Heart left ventricle (tissue), 16 donors: ENCODE measurements around the gene WWOX. TPM values are rescaled to one million over a fixed set of nuclear protein-coding genes. Genes with fewer than 3 reads are reported as not detected.

Experiments used
- ATAC-seq, 4 donors: fragments of 200-7000 bp; cut with Tn5 transposase; one replicate each; pipeline ENCODE4 v1.9.1; 2020 to 2022; ENCODE audit warnings: moderate library complexity in 4 of 4, mild to moderate bottlenecking in 3 of 4, moderate number of reproducible peaks in 1 of 4
- DNase-seq, 5 donors: peaks; one replicate each; pipeline ENCODE4 v3.0.0-alpha.2; 2020
- H3K27ac ChIP-seq, 12 donors: fragments of 200-600 bp; sonication (generic) in 4 of 12; one replicate each; pipeline versions ENCODE4 v1.5.0 to v1.8.0; 2016 to 2022; ENCODE audit warnings: mild to moderate bottlenecking in 2 of 12
- H3K27me3 ChIP-seq, 9 donors: fragments of 200-600 bp; sonication (generic) in 2 of 9; one replicate each; pipeline versions ENCODE4 v1.5.1 to v1.8.0; 2016 to 2022; ENCODE audit warnings: mild to moderate bottlenecking in 3 of 9
- H3K36me3 ChIP-seq, 9 donors: fragments of 200-600 bp; sonication (generic) in 2 of 9; one replicate each; pipeline versions ENCODE4 v1.5.0 to v1.8.0; 2018 to 2022; ENCODE audit warnings: mild to moderate bottlenecking in 2 of 9
- H3K4me1 ChIP-seq, 12 donors: fragments of 200-600 bp; sonication (generic) in 4 of 12; one replicate each; pipeline versions ENCODE4 v1.5.0 to v1.8.0; 2016 to 2022; ENCODE audit warnings: mild to moderate bottlenecking in 3 of 12
- H3K4me3 ChIP-seq, 12 donors: fragments of 200-600 bp; sonication (generic) in 4 of 12; one replicate each; pipeline versions ENCODE4 v1.5.0 to v1.8.0; 2017 to 2022; ENCODE audit warnings: mild to moderate bottlenecking in 9 of 12, moderate library complexity in 4 of 12
- H3K9me3 ChIP-seq, 12 donors: fragments of 200-600 bp; sonication (generic) in 4 of 12; one replicate each; pipeline versions ENCODE4 v1.5.0 to v1.8.0; 2016 to 2022; ENCODE audit warnings: mild to moderate bottlenecking in 1 of 12
- POLR2A ChIP-seq, 2 donors: fragments of 450-650 bp; IDR thresholded peaks; one replicate each; pipeline ENCODE4 v1.6.1; 2017; ENCODE audit warnings: antibody characterized with exemption in 2 of 2, mild to moderate bottlenecking in 2 of 2, moderate library complexity in 2 of 2
- WGBS, 4 donors: extraction: QIAGEN DNeasy Blood & Tissue Kit in 2 of 4; methylation state at CpG; one replicate each; pipeline versions ENCODE4 v1.1.5 to v1.1.7; 2013 to 2018; 5-methylcytosine and 5-hydroxymethylcytosine counted together
- intact Hi-C, 10 donors: fragments of 100-400 bp; cut with DNase I; formaldehyde crosslinking; loops; one replicate each; pipeline versions ENCODE4 v1.11.1 to v1.14.2; 2022
- polyA plus RNA-seq, 2 donors: library from polyadenylated mRNA; stranded (reverse); fragments of 200-250 nt; gene quantifications; one replicate each; pipeline ENCODE4 v1.2.3, GENCODE V29; 2013
- total RNA-seq, 9 donors: library from RNA; depleted of rRNA in 2 of 9; stranded (reverse); fragments of >200 nt in 2 of 9; fragmentation: NEBNext Ultra II Directional in 3 of 9; extraction: Animal tissue kit (Norgen Biotek cat#: 25700) in 3 of 9; gene quantifications; one replicate each; pipeline versions ENCODE4 v1.1.0 to v1.2.4, GENCODE V29; 2016 to 2023
- TF ChIP-seq, protein P1 (sequence below), 12 donors: fragments of 200-600 bp; sonication (generic) in 4 of 12; IDR thresholded peaks; one replicate each; pipeline versions ENCODE4 v1.5.0 to v1.8.0; 2018 to 2022; ENCODE audit warnings: antibody characterized with exemption in 12 of 12, mild to moderate bottlenecking in 5 of 12
- donor health status: ischemic (EF 13 %, LVEDD 7.1; RV severe dilation, severe dysfunction).
- donor health status: healthy with polysubstance abuse.
- donor health status: DM: no; HTN: yes; CAD: no.
- donor health status: DM: no; HTN: no; CAD: no.
- donor health status: ischemic (EF 25% LVEDD 6.9; RV normal size, moderate dysfunction).
- donor health status: ischemic (EF 25% LVEDD 5.7; RV mildly dilated, moderate dysfunction).
- donor health status: healthy.
- donor health status: DM: yes; HTN: yes; CAD: no.
- donor health status: ischemic (EF 35%, LVEDD 5.7; RV mildly dilated, moderate dysfunction).
- donor health status: nonischemic (EF 11% LVEDD 7.7; RV severe dilation, severe dysfunction).
- donor health status: DM: yes; HTN: yes; CAD: no.
- donor health status: PGD.
- donor health status: ischemic (EF 29% LVEDD 5.4; RV normal size, mild dysfunction).
- donor health status: nonischemic (EF 23%, LVEDD 6.1; RV moderate dilation, normal function).

WWOX gene
- total and polyA plus RNA-seq, 11 donors: 4.3 to 18.3 (median 9.1) TPM

DNA sequence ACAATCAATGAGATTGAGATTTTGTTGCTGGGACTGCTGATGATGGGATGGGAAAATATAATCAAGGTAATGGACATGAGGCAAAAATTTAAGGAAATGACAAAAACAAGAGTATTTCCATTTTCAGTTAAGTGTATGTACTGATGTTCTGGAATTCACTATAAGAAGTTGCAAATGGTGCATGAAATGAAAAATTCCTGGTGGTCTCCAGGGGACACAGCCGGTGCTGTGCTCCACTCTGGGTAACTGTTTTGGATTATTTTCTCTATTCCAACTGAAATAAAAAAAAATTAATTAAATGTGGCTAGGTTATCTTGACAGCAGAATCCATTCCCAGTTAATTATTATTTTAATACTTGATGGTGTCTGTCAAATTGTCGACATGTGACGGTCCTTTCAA lies 305.6 kb downstream of the WWOX start:
- Histone ChIP-seq H3K27ac (no peak overlapping the region), H3K36me3 (no peaks in the 10 kb centered on the region), H3K4me1 (peaks cover 0 to 6% (median 0%) of the 10 kb centered on the region in 12 donors), H3K27me3 (no peaks in the 10 kb centered on the region), H3K4me3 (no peak overlapping the region), H3K9me3 (peaks cover 0 to 10% (median 2%) of the 10 kb centered on the region in 12 donors)
- TF ChIP-seq, protein P1, sequence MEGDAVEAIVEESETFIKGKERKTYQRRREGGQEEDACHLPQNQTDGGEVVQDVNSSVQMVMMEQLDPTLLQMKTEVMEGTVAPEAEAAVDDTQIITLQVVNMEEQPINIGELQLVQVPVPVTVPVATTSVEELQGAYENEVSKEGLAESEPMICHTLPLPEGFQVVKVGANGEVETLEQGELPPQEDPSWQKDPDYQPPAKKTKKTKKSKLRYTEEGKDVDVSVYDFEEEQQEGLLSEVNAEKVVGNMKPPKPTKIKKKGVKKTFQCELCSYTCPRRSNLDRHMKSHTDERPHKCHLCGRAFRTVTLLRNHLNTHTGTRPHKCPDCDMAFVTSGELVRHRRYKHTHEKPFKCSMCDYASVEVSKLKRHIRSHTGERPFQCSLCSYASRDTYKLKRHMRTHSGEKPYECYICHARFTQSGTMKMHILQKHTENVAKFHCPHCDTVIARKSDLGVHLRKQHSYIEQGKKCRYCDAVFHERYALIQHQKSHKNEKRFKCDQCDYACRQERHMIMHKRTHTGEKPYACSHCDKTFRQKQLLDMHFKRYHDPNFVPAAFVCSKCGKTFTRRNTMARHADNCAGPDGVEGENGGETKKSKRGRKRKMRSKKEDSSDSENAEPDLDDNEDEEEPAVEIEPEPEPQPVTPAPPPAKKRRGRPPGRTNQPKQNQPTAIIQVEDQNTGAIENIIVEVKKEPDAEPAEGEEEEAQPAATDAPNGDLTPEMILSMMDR (IDR thresholded peaks at IDR 0.05): no peak
- TF ChIP-seq POLR2A (IDR thresholded peaks at IDR 0.05): no peak
- WGBS, 4 donors: 75 to 88% (median 83%) methylated on average over 3 of the region's 3 CpGs
- ATAC-seq (no peak), DNase-seq (no peak)
- intact Hi-C loops: no loop called here

DNA sequence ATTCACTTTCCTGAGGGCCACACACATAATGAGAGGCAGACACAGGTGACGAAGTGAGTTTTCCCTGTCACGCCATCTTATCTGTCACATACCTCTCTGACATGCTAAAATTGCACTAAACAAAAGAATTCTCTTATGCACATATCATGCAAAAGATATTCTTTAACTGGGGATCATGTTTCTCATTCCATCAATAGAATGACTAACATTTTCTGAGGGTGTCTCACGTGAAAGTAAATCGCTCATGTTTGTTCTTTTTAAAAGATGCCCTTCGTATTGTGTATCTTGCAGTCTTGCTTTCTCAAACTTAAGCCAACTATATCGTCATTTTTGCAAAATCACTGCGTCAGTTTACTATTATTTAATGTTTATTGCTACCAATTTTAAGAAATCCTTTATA lies 306.4 kb downstream of the WWOX start:
- no peak for TF ChIP-seq POLR2A (IDR thresholded peaks at IDR 0.05)
- TF ChIP-seq, protein P1 (IDR thresholded peaks at IDR 0.05): no peak
- intact Hi-C loops: no loop called here
- DNase-seq (no peak), ATAC-seq (no peak)
- WGBS, 4 donors: 91 to 94% (median 92%) methylated on average over 7 of the region's 7 CpGs
- Histone ChIP-seq H3K36me3 (no peaks in the 10 kb centered on the region), H3K4me3 (no peak overlapping the region), H3K27me3 (no peaks in the 10 kb centered on the region), H3K27ac (no peak overlapping the region), H3K4me1 (peaks cover 0 to 6% (median 0%) of the 10 kb centered on the region in 12 donors), H3K9me3 (peaks cover 0 to 10% (median 2%) of the 10 kb centered on the region in 12 donors)

DNA sequence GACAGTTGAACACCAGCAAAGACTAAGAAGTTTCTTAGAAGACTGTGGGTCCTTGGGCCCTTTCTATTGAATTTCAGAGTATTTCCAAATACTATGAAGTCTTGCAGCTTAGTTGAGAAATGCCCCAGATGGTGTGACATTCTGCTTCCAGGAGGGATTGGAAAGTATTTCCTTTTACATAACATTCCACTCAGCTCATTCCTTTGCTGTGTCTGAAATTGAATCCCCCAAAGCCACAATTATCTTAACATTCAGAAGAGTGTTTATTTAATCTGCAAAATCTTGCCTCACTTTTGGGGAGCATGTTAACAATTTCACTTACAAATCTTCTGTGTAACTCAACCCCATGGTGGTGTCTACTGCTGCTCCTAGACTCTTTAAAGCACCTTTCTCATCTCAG lies 307.7 kb downstream of the WWOX start:
- Histone ChIP-seq H3K36me3 (no peaks in the 10 kb centered on the region), H3K27ac (peak overlapping the region in 1 of 12 donors; percentile 28), H3K4me3 (no peak overlapping the region), H3K9me3 (peaks cover 0 to 10% (median 2%) of the 10 kb centered on the region in 12 donors), H3K27me3 (no peaks in the 10 kb centered on the region), H3K4me1 (peaks cover 0 to 6% (median 0%) of the 10 kb centered on the region in 12 donors)
- intact Hi-C loops: no loop called here
- peak in 1 of 4 donors; percentile 47 for ATAC-seq
- DNase-seq: no peak
- TF ChIP-seq, protein P1 (IDR thresholded peaks at IDR 0.05): no peak
- TF ChIP-seq POLR2A (IDR thresholded peaks at IDR 0.05): no peak

DNA sequence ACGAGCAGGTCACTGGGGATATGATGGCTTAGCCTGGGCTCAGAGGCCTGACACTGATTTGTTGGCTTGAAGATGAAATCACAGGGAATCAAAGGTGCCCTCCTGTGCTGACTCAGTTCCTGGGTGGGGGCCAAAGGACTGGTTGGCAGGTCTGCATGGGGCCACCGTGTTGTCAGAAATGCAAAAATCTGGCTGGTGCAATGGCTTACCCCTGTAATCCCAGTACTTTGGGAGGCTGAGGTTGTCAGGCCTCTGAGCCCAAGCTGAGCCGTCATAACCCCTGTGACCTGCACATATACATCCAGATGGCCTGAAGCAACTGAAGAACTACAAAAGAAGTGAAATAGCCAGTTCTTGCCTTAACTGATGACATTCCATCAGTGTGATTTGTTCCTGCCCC lies 314.2 kb downstream of the WWOX start:
- H3K9me3 ChIP-seq: peaks cover 0 to 14% (median 0%) of the 10 kb centered on the region in 12 donors
- DNase-seq (no peak), ATAC-seq (no peak)
- H3K27ac ChIP-seq: no peak overlapping the region
- no peak for TF ChIP-seq POLR2A (IDR thresholded peaks at IDR 0.05)
- TF ChIP-seq, protein P1 (IDR thresholded peaks at IDR 0.05): no peak
- H3K36me3 ChIP-seq: no peaks in the 10 kb centered on the region
- no peaks in the 10 kb centered on the region for H3K27me3 ChIP-seq
- intact Hi-C loops: no loop called here
- no peak overlapping the region for H3K4me3 ChIP-seq
- no peaks in the 10 kb centered on the region for H3K4me1 ChIP-seq
- 85 to 98% (median 94%) methylated on average over 1 to 3 of the region's 3 CpGs for WGBS, 4 donors
